Spinal cord (tissue), 10 donors: ENCODE data around the gene PRKCD. TPM values are rescaled to one million over a fixed set of nuclear protein-coding genes. Genes with fewer than 3 reads are reported as not detected.
A peak's percentile ranks its signal among the peaks of the same experiment; 100 is the strongest.

Source experiments
- DNase-seq, 6 donors: peaks; one replicate each; pipeline versions ENCODE4 v3.0.0 to v3.0.0-alpha.2; 2013 to 2015; ENCODE audit warnings: low spot score in 6 of 6, low read depth in 4 of 6
- H3K27ac ChIP-seq: one replicate; pipeline ENCODE4 v1.5.1; 2013; ENCODE audit warnings: low read depth, low read length, control low read depth
- H3K27me3 ChIP-seq: one replicate; pipeline ENCODE4 v1.6.1; 2013; ENCODE audit warnings: low read length; ENCODE audit not compliant: control insufficient read depth, insufficient read depth
- H3K36me3 ChIP-seq: one replicate; pipeline ENCODE4 v1.6.1; 2013; ENCODE audit warnings: low read length; ENCODE audit not compliant: control insufficient read depth, insufficient read depth
- H3K4me1 ChIP-seq: one replicate; pipeline ENCODE4 v1.6.1; 2013; ENCODE audit warnings: low read length; ENCODE audit not compliant: control insufficient read depth, insufficient read depth
- H3K4me3 ChIP-seq: one replicate; pipeline ENCODE4 v1.5.1; 2013; ENCODE audit warnings: low read depth, low read length, control low read depth
- H3K9me3 ChIP-seq: one replicate; pipeline ENCODE4 v1.6.1; 2013; ENCODE audit warnings: low read length; ENCODE audit not compliant: control insufficient read depth, insufficient read depth
- WGBS: methylation state at CpG from one replicate; pipeline ENCODE4 v1.1.5; 2013; ENCODE audit warnings: missing lambda C conversion rate; ENCODE audit not compliant: insufficient coverage; 5-methylcytosine and 5-hydroxymethylcytosine counted together
- polyA plus RNA-seq, 2 donors: library from polyadenylated mRNA; unstranded; fragments of 120-200 nt; gene quantifications; one replicate each; pipeline ENCODE4 v1.2.1, GENCODE V29; 2013; ENCODE audit not compliant: insufficient read length in 2 of 2
- total RNA-seq, 2 donors: library from RNA; depleted of rRNA in 1 of 2; stranded (reverse); fragments of 120-200 nt in 1 of 2; fragments of >200 nt in 1 of 2; gene quantifications; one replicate each; pipeline versions ENCODE4 v1.2.3 to v1.2.4, GENCODE V29; 2013 to 2014
- donor health status: healthy.

Gene PRKCD
- total and polyA plus RNA-seq, 4 donors = 2.9 to 15.0 (median 11.2) TPM

GRCh38 chr3:53194210-53195065, 33.4 kb downstream of the PRKCD start:
- DNase-seq = no peak
- Histone ChIP-seq H3K27ac (no peak overlapping the region), H3K36me3 (peaks cover 18% of the 10 kb centered on the region), H3K9me3 (no peaks in the 10 kb centered on the region), H3K27me3 (no peaks in the 10 kb centered on the region), H3K4me1 (peaks cover 14% of the 10 kb centered on the region), H3K4me3 (no peak overlapping the region)
- WGBS = 57% methylated on average over 12 of the region's 14 CpGs

GRCh38 chr3:53195066-53195450, 34.0 kb downstream of the PRKCD start:
- H3K27me3 ChIP-seq = no peaks in the 10 kb centered on the region

DNA sequence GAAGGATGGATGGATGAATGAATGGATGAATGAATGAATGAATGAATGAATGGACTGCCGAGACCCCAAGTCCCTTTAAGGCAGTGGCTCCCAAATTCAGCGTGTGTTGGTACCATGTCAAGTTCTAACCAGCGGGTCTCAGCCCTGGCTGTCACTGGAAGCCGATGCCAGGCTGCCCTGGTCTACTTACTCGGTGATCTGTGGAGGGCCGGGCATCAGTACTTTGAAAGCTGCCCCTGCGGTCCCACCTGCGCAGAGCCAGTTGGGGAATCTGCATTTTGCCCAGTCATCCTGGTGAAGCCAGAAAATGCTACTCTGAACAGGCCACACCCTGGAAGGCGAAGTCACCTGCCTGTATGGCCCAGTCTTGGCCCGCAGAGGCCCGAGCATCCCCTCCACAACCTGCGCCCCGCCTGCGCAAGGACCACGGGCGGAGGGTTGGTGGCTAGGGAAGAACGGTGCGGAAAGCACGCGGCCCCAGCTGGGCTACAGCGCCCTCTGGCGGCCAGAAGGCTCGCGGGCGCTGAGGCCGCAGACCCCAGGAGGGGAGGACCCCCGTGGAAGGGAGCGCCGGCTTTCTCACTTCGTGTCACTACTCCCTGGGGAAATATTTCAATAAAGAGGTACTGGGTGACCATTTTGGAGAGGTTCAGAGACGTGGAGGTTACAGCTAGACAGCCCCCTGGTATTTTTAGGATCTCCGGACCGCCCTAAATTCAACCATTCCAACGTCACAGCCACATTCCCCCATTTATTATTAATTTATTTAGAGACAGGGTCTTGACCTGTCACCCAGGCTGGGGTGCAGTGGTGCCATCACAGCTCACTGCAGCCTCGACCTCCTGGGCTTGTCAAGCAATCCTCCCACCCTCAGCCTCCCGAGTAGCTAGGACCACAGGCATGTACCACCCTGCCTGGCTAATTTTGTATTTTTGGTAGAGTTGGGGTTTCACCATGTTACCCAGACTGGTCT, 34.9 kb downstream of the PRKCD start:
- H3K27ac ChIP-seq = no peak overlapping the region
- peaks cover 14% of the 10 kb centered on the region for H3K4me1 ChIP-seq
- DNase-seq = peak in 2 of 6 donors; percentile 56 to 71
- H3K9me3 ChIP-seq = no peaks in the 10 kb centered on the region
- peaks cover 12% of the 10 kb centered on the region for H3K36me3 ChIP-seq
- H3K27me3 ChIP-seq = no peaks in the 10 kb centered on the region
- H3K4me3 ChIP-seq = no peak overlapping the region
- WGBS = 23% methylated on average over 30 of the region's 36 CpGs

More at GRCh38 chr3:53195066-53195450, 34.0 kb downstream of the PRKCD start:
- no peak overlapping the region for H3K27ac ChIP-seq
- DNase-seq = no peak
- peaks cover 14% of the 10 kb centered on the region for H3K4me1 ChIP-seq
- no peak overlapping the region for H3K4me3 ChIP-seq
- 89% methylated on average over 10 of the region's 10 CpGs for WGBS
- H3K36me3 ChIP-seq = peaks cover 15% of the 10 kb centered on the region
- H3K9me3 ChIP-seq = no peaks in the 10 kb centered on the region

GRCh38 chr3:53196575-53197407, 35.8 kb downstream of the PRKCD start:
- H3K36me3 ChIP-seq = peaks cover 10% of the 10 kb centered on the region
- peak in 2 of 6 donors; percentile 21 to 25 for DNase-seq
- no peak overlapping the region for H3K4me3 ChIP-seq
- H3K9me3 ChIP-seq = no peaks in the 10 kb centered on the region
- no peak overlapping the region for H3K27ac ChIP-seq
- peaks cover 14% of the 10 kb centered on the region for H3K4me1 ChIP-seq
- no peaks in the 10 kb centered on the region for H3K27me3 ChIP-seq
- WGBS = 71% methylated on average over 1 of the region's 17 CpGs

DNA sequence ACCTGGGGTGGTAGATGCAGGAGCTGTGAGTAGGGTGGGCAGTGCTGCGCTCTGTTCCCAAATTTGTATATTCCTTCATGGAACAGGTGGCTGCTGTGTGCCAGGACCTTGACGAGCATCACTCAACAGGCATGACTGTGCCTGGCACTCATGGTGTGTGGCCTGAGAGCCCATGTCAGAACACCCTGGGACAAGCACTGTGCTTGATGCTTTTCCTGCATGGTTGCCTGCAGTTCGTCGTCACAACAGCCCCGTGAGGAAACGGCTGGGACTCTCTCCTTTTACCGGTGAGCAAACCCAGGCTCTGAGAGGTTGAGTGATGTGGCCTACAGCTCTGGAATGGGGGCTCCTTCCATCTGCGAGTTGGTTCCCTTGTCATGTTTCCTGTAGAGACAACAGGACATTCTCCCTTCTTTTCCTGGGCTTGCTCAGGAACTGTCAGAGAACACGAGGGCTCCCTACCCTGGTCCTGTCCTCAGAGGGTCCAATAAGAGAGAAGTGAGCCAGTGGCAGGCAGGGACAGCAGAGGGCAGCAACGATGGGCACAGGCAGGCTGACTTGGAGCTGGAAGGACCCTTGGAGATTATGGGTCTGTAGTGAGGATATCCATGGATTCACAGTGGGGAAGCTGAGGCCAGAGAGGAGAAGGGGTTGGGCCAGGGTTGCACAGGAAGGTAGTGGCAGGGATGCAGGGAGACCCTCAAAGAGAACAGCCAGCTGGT, 37.4 kb downstream of the PRKCD start:
- no peak for DNase-seq
- H3K4me3 ChIP-seq = no peak overlapping the region
- peaks cover 13% of the 10 kb centered on the region for H3K4me1 ChIP-seq
- no peaks in the 10 kb centered on the region for H3K9me3 ChIP-seq
- no peak overlapping the region for H3K27ac ChIP-seq
- H3K36me3 ChIP-seq = peaks cover 3% of the 10 kb centered on the region
- 69% methylated on average over 7 of the region's 10 CpGs for WGBS
- H3K27me3 ChIP-seq = no peaks in the 10 kb centered on the region

GRCh38 chr3:53198996-53199395, 38.0 kb downstream of the PRKCD start:
- WGBS = 74% methylated on average over 3 of the region's 7 CpGs
- Histone ChIP-seq H3K27me3 (no peaks in the 10 kb centered on the region), H3K9me3 (no peaks in the 10 kb centered on the region), H3K4me3 (no peak overlapping the region), H3K4me1 (peaks cover 9% of the 10 kb centered on the region), H3K27ac (no peak overlapping the region), H3K36me3 (peaks cover 3% of the 10 kb centered on the region)
- DNase-seq = no peak

GRCh38 chr3:53199834-53200233, 38.8 kb downstream of the PRKCD start:
- H3K4me3 ChIP-seq = no peak overlapping the region
- H3K27ac ChIP-seq = no peak overlapping the region
- peaks cover 9% of the 10 kb centered on the region for H3K4me1 ChIP-seq
- no peaks in the 10 kb centered on the region for H3K27me3 ChIP-seq
- DNase-seq = no peak
- no CpG with 5 or more reads among the region's 3 CpGs for WGBS
- H3K9me3 ChIP-seq = no peaks in the 10 kb centered on the region
- no peaks in the 10 kb centered on the region for H3K36me3 ChIP-seq

DNA sequence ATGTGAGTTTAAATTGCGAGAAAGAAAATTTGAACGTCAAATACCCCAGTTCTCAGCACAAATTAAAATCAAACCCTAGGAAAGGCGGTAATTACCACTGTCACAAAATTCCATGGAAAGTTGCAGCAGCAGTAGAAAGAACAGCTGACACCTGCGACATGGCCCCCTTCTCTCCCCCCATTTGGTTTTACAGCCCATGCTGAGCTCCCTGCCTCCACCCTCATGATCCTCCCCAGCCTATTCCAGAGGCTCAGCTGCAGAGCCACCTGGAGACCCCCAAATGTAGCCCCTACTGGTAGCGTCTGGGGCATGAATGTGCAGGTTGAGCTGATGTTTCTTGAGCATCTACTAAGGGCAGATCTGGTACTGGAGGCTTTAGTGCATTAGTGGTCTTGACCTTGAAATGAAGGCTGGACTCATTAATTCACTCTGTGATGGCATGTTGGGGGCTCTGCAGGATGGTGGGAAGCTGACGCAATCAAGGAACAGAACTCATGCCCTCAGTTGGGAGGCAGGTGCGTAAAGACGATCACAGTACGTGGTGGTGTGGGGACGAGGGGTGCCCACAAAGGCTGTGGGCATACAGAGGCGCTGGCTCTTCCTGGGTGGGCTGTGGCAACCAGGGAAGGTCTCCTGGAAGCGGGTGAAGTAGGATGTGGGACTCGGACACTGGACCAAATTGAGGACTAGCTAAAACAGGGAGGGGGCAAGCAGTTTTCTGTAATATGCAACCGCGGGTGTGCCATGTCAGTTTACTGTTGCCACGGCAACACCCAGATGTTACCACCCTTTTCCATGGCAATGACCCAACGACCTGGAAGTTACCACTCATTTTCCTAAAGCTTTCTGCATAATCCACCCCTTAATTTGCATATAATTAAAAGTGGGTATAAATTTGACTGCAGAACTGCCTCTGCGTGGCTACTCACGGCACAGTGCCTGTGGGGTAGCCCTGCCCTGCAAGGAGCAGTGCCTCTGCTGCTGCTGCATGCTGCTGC, 39.8 kb downstream of the PRKCD start:
- no peak for DNase-seq
- H3K4me1 ChIP-seq = peaks cover 5% of the 10 kb centered on the region
- H3K9me3 ChIP-seq = no peaks in the 10 kb centered on the region
- no peak overlapping the region for H3K4me3 ChIP-seq
- no peaks in the 10 kb centered on the region for H3K36me3 ChIP-seq
- H3K27ac ChIP-seq = no peak overlapping the region
- no peaks in the 10 kb centered on the region for H3K27me3 ChIP-seq
- WGBS = 84% methylated on average over 13 of the region's 19 CpGs
